Heart right ventricle (tissue), 16 donors: ENCODE data around the gene RAD9A. TPM values are rescaled to one million over a fixed set of nuclear protein-coding genes. Genes with fewer than 3 reads are reported as not detected.

Source experiments
- ATAC-seq, 8 donors: fragments of 200-7000 bp; cut with Tn5 transposase; one replicate each; pipeline ENCODE4 v1.9.1; 2020; ENCODE audit warnings: mild to moderate bottlenecking in 8 of 8, moderate library complexity in 8 of 8, moderate number of reproducible peaks in 1 of 8
- DNase-seq, 2 donors: peaks; one replicate each; pipeline ENCODE4 v3.0.0-alpha.2; 2020
- H3K27ac ChIP-seq, 10 donors: fragments of 200-600 bp; sonication (generic) in 2 of 10; one replicate each; pipeline versions ENCODE4 v1.5.0 to v1.8.0; 2020 to 2022; ENCODE audit warnings: mild to moderate bottlenecking in 3 of 10
- H3K27me3 ChIP-seq, 7 donors: fragments of 200-600 bp; one replicate each; pipeline ENCODE4 v1.8.0; 2021 to 2022; ENCODE audit warnings: mild to moderate bottlenecking in 2 of 7
- H3K36me3 ChIP-seq, 9 donors: fragments of 200-600 bp; sonication (generic) in 1 of 9; one replicate each; pipeline versions ENCODE4 v1.5.0 to v1.8.0; 2020 to 2022; ENCODE audit warnings: mild to moderate bottlenecking in 2 of 9
- H3K4me1 ChIP-seq, 9 donors: fragments of 200-600 bp; sonication (generic) in 1 of 9; one replicate each; pipeline versions ENCODE4 v1.5.0 to v1.8.0; 2020 to 2022; ENCODE audit warnings: mild to moderate bottlenecking in 4 of 9
- H3K4me3 ChIP-seq, 10 donors: fragments of 200-600 bp; sonication (generic) in 2 of 10; one replicate each; pipeline versions ENCODE4 v1.5.0 to v1.8.0; 2020 to 2022; ENCODE audit warnings: mild to moderate bottlenecking in 7 of 10, moderate library complexity in 2 of 10
- H3K9me3 ChIP-seq, 11 donors: fragments of 200-600 bp in 10 of 11; sonication (generic) in 2 of 11; one replicate each; pipeline versions ENCODE4 v1.5.0 to v1.8.0; 2013 to 2022; ENCODE audit warnings: mild to moderate bottlenecking in 2 of 11, control low read depth in 1 of 11, moderate library complexity in 1 of 11
- CTCF ChIP-seq, 9 donors: fragments of 200-600 bp; sonication (generic) in 2 of 9; IDR thresholded peaks; one replicate each; pipeline versions ENCODE4 v1.5.0 to v1.8.0; 2021 to 2022; ENCODE audit warnings: antibody characterized with exemption in 9 of 9, mild to moderate bottlenecking in 5 of 9, moderate library complexity in 1 of 9
- WGBS, 2 donors: extraction: QIAGEN DNeasy Blood & Tissue Kit; methylation state at CpG; one replicate each; pipeline ENCODE4 v1.1.7; 2013; ENCODE audit warnings: inconsistent platforms in 1 of 2; 5-methylcytosine and 5-hydroxymethylcytosine counted together
- intact Hi-C, 10 donors: fragments of 100-400 bp; cut with DNase I; formaldehyde crosslinking; loops; one replicate each; pipeline versions ENCODE4 v1.11.1 to v1.14.2; 2022
- long read RNA-seq, 3 donors: library from polyadenylated mRNA; unstranded; transcript quantifications; one replicate each; pipeline ENCODE4 v2.0.0, GENCODE V29; 2020 to 2021
- polyA plus RNA-seq, 2 donors: library from polyadenylated mRNA; stranded (reverse); fragments of 200-250 nt; gene quantifications; one replicate each; pipeline ENCODE4 v1.2.3, GENCODE V29; 2013
- total RNA-seq, 10 donors: library from RNA; stranded (reverse); fragmentation: NEBNext Ultra II Directional in 3 of 10; extraction: Animal tissue kit (Norgen Biotek cat#: 25700) in 3 of 10; gene quantifications; one replicate each; pipeline versions ENCODE4 v1.2.1 to v1.2.4, GENCODE V29; 2021 to 2023
- donor health status: Arrhythmogenic right ventricular cardiomyopathy.
- donor health status: ischemic (EF 13 %, LVEDD 7.1; RV severe dilation, severe dysfunction).
- donor health status: healthy with polysubstance abuse.
- donor health status: DM: no; HTN: yes; CAD: no.
- donor health status: DM: no; HTN: no; CAD: no.
- donor health status: ischemic (EF 25% LVEDD 6.9; RV normal size, moderate dysfunction).
- donor health status: ischemic (EF 25% LVEDD 5.7; RV mildly dilated, moderate dysfunction).
- donor health status: healthy.
- donor health status: DM: yes; HTN: yes; CAD: no.
- donor health status: Ischemic cardiomyopathy.
- donor health status: ischemic (EF 35%, LVEDD 5.7; RV mildly dilated, moderate dysfunction).
- donor health status: nonischemic (EF 11% LVEDD 7.7; RV severe dilation, severe dysfunction).
- donor health status: DM: yes; HTN: yes; CAD: no.
- donor health status: PGD.
- donor health status: ischemic (EF 29% LVEDD 5.4; RV normal size, mild dysfunction).
- donor health status: nonischemic (EF 23%, LVEDD 6.1; RV moderate dilation, normal function).

RAD9A gene
- total RNA-seq (10 to 100 TPM in 1 of 10 donors, 1 to 10 TPM in 9; 4.8 to 13.8 (median 6.4) TPM), polyA plus RNA-seq (10 to 100 TPM in 1 of 2 donors, 1 to 10 TPM in 1; 9.9 to 15.0 TPM)
- long read RNA-seq, donor 1, partial matches to known transcripts = 1 of 7 reads
- long read RNA-seq, donor 1, other reads (novel, unspliced or antisense) = 5 of 7 reads
- long read RNA-seq, donor 2, partial matches to known transcripts = 0 of 8 reads
- long read RNA-seq, donor 2, other reads (novel, unspliced or antisense) = 6 of 8 reads
- long read RNA-seq, donor 3, partial matches to known transcripts = 0 of 2 reads
- long read RNA-seq, donor 3, other reads (novel, unspliced or antisense) = 2 of 2 reads

GRCh38 chr11:67391304-67392182 is at the start of gene RAD9A:
RAD9A (plus strand) TSS chr11:67391986; CDS start chr11:67392045, 59 bp downstream.
- WGBS, 2 donors = 0% methylated on average over 75 of the region's 75 CpGs
- DNase-seq (peak; percentile 95), ATAC-seq (peak; percentile 82 to 94 (median 88))
- intact Hi-C loops = loop anchor here in 2 of 10 donors (5.0 to 10.0 kb wide), 2 partner anchors 76 to 113 kb away; partner anchors contain the start of genes CDK2AP2 (in 1 of the 2), PITPNM1 (in 1 of the 2) and TMEM134 (in 1 of the 2)
- peak within 1 kb of the TSS; percentile 28 to 92 (median 86) for H3K27ac ChIP-seq
- H3K36me3 ChIP-seq = peaks cover 0 to 24% (median 0%) of the 10 kb centered on the region in 9 donors
- H3K9me3 ChIP-seq = no peaks in the 10 kb centered on the region
- TF ChIP-seq CTCF (IDR thresholded peaks at IDR 0.05) = no peak
- H3K27me3 ChIP-seq = no peaks in the 10 kb centered on the region
- H3K4me1 ChIP-seq = peaks cover 4 to 29% (median 21%) of the 10 kb centered on the region in 9 donors
- H3K4me3 ChIP-seq = peak within 1 kb of the TSS; percentile 66 to 91 (median 81)

GRCh38 chr11:67344264-67344663 is 47.5 kb upstream of the RAD9A start:
- peaks cover 0 to 6% (median 0%) of the 10 kb centered on the region in 9 donors for H3K4me1 ChIP-seq
- no peaks in the 10 kb centered on the region for H3K27me3 ChIP-seq
- no peak for DNase-seq
- intact Hi-C loops = no loop called here
- 87 to 93% methylated on average over 4 of the region's 4 CpGs for WGBS, 2 donors
- no peak for ATAC-seq
- TF ChIP-seq CTCF (IDR thresholded peaks at IDR 0.05) = no peak
- no peak overlapping the region for H3K27ac ChIP-seq
- H3K9me3 ChIP-seq = peaks cover 0 to 8% (median 0%) of the 10 kb centered on the region in 11 donors
- H3K4me3 ChIP-seq = no peak overlapping the region
- no peaks in the 10 kb centered on the region for H3K36me3 ChIP-seq

GRCh38 chr11:67345247-67345919 is 46.4 kb upstream of the RAD9A start:
- intact Hi-C loops = loop anchor here in 3 of 10 donors (5.0 kb wide), 1 partner anchor 37 kb away; no protein-coding TSS in a partner anchor
- DNase-seq (no peak), ATAC-seq (no peak)
- Histone ChIP-seq H3K4me1 (peaks cover 0 to 16% (median 6%) of the 10 kb centered on the region in 9 donors), H3K27ac (no peak overlapping the region), H3K4me3 (no peak overlapping the region), H3K36me3 (no peaks in the 10 kb centered on the region), H3K27me3 (no peaks in the 10 kb centered on the region), H3K9me3 (peaks cover 0 to 8% (median 0%) of the 10 kb centered on the region in 11 donors)
- WGBS, 2 donors = 82 to 85% methylated on average over 8 of the region's 8 CpGs
- no peak for TF ChIP-seq CTCF (IDR thresholded peaks at IDR 0.05)
